HG02763 (cell line): ENCODE data around the gene ZXDC.
A peak's percentile ranks its signal among the peaks of the same experiment; 100 is the strongest.

Source experiments
- ATAC-seq: cut with Tn5 transposase; IDR thresholded peaks from one replicate; pipeline ENCODE4 v1.9.1; 2021; ENCODE audit warnings: mild to moderate bottlenecking, moderate library complexity; ENCODE audit not compliant: unreplicated experiment

The ZXDC gene

DNA sequence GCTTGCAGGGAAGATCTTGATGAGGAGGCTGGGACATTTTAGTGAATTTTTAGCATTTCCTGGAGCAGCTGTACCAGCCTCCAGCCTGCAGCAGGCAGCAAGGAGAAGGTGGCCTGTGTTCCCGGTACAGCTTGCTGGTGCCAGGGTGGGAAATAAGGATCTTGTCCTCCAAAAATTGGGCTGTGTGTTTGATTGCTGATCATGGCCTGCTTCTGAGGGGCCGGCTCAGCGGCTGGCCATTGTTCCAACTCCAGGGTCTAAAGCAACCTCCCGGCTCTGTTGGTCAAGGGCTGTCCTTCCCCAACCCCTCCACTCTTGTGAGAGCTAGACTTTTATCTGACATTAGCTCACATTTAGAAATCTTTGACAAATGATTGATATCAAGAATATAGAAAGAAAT lies 75.9 kb downstream of the ZXDC start:
- no peak for ATAC-seq

DNA sequence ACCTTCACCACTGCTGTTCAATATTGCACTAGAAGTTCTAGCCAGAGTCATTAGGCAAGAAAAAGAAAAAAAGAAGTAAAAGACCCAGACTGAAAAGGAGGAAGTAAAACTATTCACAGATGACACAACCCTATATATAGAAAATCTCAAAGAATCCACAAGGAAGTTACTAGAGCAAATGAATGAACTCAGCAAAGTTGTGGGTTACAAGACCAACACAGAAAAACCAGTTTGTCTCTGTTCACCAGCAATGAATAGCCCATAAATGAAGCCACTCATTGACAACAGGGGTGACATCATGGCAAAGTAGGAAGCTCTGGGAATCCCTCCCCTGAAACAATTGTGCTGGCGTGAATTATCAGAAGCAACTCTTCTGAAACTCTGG lies 76.3 kb downstream of the ZXDC start:
- ATAC-seq = no peak

DNA sequence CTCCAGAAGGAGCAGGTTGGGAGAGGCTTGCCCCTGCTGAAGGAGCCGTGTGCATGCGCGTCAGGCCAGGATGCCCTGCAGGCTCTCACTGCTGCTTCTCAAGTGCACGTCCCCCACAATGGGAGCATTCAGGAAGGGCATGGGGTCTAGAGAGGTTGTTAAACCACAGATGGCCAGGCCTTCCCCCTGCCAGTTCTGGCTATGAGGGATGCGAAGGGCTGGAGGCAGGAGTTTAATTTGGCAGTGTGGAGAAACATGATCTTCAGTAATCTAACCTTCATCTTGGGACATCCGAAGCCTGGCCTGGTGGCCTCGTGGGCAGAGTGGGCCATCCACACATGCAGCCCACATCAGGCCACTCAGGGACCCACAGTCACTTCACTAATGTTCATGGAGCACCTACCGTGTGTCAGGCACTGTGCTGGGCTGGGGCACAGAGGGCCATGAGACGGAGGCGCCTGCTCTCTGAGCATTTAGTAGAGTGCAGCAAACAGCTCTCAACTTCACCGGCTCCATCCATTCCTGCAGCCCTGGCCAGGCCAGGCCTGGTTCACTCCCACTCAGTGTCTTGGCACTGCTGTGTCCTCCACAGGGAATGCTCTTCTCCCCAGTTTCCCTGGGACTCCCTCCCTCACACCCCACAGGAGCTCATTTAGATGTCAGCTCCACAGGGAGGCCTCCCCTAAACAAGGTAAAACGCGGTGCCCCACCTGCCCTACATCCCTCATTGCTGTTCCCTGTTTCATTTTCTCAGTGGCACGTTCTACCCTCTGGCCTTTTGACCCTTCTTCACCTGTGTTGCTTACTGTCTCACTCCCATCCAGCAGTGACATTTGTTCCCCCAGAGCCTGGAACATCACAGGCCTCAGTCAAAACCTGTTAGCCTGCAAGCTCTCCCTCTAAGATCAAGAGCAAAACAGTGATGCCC lies 77.0 kb downstream of the ZXDC start:
- ATAC-seq = no peak

DNA sequence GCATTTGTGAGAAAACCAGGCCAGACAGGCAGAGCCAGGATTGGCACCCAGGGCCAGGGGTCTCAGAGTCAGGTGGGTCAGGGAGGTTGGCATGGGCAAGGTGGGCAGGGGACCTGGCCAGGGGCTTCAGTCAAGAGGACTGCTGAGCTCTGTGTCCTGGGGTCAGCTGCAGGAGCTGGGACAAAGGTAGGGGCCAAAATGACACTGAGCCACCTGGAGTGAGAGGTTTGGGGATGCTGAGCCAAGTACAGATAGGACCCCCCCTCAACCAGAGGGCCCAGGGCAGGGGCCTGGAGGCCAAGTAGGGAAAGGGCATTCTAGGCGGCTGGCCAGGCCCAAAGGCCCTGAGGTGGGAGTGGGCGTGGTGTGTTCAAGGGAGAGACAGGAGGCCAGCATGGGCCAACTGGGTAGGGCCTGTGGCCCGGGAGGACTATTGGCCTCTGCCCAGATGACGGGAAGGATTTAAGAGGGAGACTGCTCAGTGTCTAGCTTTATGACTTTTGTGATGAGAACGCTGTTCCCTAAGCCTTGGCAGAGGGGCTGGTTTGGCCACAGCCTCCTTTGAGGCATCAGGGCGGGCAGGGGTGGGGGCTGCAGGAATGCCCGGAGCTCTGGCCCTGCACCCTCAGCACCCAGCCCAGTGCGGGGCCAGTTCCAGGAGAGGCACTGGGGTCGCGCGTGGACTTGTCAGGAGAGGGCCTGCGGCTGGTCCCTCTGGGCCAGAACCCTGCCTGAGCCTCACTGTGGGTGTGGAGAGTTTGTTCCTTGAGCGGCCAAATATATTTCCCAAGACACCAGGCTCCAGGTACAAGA lies 77.9 kb downstream of the ZXDC start:
- ATAC-seq = no peak

DNA sequence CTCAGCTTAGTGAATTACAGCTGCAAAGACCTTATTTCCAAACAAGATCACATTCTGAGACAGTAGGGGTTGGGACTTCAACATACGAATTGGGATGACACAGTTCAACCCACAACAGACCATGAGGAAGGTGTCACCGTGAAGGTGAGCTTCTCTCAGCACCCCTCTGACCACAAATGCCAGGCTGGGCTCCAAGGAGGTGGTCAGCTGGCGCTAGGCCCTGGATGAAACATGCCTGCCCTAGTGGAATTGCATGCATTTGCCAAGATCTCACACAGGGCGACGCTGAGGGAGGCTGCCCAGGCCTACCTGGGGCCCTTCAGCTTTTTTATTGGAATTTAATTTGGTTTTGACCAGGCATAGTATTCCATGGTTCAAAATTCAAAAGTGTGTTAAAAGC lies 79.2 kb downstream of the ZXDC start:
- no peak for ATAC-seq

DNA sequence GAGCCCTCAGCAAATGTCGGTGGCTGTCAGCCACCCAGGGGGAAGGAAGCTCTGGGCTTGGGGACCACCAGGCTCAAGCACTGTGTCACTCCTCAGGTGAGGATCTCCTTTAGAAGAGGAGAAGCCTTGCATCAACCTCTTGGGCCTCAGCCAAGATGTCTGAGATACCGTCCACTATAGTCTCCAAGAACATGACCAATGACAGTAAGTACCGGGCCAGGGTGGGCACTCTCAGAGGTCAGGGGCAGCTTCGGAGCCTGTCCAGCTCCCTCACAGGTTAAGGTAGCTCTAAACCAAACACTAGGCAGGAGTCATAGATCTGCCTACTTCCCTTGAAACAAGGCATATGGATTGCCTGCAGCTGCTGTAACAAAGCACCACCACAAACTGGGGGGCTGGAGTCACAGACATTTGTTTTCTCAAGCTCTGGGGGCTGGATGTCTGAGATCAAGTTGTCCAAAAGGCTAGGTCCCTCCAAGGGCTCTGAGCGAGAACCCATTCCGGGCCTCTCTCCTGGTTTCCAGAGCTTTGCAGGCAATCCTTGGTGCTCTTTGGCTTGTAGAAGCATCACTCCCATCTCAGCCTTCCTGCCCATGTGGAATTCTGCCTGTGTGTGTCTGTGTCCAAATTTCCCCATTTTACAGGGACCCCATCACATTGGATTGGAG lies 79.7 kb downstream of the ZXDC start:
- ATAC-seq = no peak

DNA sequence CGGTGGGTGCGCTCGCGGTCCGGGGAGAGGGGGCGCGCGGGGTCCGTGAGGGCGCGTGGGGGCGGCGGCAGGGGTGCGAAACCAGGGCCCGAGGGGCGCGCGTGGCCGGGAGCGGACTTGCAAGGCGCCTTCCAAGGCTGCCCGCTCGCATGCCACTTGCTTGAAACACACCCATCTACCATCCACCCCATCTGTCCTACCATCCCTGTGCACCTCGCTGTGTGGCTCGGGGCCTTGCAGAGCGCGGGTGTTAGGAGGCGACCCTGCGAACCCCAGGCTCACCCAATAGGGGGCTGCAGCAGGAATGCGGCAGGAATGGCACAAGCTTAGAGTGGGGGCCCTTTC lies 80.7 kb downstream of the ZXDC start:
- no peak for ATAC-seq

DNA sequence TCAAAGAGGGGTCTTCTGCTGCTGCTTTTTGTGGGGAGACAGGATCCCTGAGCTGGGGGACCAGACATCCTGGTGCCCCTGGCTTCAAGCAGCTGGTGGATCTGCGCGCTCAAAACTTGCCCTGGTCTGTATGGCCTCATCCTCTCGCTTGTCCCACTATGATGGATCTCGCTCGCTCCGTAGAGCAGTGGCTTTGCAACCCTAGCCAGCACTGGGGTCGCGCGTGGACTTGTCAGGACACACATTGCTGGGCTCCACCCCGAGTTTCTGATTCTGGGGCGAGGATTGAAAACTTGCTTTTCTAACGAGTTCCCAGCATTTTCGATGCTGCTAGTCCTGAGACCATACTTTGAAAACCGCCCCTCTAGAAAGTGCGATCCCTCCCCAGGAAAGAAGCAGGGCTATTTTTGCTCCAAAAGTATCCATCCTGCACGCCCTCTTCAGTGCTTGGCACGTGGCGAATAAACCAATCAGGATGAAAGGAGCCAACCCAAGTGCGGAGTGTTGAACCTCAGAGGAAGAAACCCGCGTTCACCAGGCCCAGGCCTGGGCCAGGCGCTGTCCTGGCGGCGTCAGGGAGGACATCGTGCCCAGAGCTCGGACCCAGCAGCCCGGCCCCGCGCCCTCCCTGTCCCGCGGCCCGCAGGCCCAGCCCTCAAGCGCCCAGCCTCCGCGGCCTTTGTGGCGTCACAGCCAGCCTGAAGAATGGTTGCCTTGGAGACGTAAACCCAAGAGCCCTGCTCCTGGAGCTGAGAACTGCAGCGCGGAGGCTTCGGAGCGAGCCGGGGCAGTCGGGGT lies 81.3 kb downstream of the ZXDC start, which contains the start of gene CFAP100:
TSS of gene CFAP100 (plus strand) at position 731 of the 798 bp plus-strand sequence. CDS start 1,092 bp downstream, outside the sequence.
- ATAC-seq = no peak

DNA sequence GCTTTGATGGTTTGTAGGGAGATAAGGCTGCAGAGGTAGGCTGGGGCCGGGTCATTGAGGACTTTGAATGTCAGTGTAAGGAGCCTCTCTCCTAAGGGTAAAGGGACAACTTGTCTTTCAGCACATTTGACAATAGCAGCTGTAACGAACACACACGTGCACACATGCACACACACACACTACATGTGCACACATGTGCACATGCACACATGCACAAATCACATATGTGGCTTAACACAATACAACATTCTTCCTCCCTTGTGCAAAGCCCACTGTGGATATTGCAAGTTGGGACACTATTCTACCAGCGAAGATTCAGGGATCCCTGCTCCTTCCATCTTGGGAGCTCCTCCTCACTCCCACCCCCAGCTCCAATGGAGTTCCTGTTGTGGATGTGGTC lies 82.1 kb downstream of the ZXDC start:
- no peak for ATAC-seq

DNA sequence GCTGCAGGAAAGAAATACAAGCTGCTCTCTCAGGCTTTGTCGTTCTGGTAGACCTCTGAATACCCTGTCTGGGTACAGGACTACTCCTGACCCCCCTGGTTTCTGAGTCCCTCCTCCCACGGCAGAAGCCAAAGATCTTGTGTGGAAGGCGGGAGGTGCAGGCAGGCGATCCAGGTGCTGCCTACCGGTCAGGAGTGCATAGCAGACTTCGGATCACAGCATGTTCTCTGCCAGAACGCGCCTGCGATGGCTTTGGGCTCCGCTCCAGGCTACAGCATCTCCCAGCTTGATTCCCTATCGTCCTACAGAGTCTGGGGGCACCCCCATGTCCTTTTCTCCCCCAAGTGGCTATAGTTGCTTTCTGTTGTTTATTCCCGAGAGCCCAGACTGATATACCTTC lies 83.4 kb downstream of the ZXDC start:
- ATAC-seq = no peak

DNA sequence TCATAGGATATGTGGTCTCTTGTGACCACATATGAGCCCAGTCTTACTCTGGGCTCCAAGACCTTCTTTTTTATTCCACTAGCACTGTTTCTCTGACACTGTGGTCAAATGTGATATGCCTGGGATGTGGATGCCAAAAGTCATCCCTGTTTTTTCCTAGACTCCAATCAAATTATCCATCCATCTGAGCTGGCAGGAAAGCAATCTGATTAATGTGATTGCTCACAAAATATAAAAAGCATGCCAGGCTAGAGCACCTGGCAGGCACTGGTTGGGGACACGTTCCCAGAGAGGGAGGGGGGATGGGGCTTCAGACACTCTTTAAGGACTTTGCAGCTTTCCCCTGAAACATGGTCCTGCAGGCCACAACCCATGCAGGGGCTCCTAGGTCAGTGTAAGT lies 84.1 kb downstream of the ZXDC start:
- no peak for ATAC-seq

DNA sequence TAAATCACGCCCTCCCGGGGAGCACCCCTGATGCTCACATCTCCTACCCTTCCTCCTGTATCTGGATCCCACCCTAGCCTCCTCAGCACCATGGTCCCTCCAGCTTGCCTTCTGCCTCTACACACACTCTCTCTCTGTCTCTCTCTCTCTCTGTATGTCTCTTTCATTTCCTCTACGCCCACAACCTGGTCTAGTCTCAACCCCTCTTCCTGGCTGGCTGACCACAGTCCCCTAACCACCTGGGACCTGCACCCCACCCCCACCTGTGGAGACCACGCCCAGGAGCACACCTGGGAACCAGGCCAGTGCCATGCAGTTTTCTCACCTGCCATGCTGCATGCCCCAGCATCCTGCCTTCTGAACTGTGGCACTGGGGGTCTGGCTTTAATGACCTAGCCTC lies 84.9 kb downstream of the ZXDC start:
- no peak for ATAC-seq

DNA sequence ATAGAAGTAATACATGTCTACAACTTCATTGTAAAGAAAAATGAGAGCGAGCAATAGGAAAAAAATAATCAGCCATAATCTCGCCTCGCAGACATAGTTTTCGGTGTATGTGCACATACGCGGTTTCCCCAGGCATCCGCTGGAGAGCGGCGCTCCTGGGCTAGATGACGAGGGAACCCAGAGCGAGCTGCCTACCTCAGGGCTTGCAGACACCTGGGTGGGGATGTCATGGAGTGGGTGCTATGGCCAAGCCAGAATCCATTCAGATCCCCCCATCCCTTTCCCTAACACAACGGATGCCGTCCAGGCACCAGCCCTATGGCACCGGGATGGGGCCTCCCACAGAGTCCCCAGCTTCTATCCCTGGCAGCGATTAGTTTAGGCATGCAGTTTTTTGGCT lies 85.5 kb downstream of the ZXDC start:
- no peak for ATAC-seq

DNA sequence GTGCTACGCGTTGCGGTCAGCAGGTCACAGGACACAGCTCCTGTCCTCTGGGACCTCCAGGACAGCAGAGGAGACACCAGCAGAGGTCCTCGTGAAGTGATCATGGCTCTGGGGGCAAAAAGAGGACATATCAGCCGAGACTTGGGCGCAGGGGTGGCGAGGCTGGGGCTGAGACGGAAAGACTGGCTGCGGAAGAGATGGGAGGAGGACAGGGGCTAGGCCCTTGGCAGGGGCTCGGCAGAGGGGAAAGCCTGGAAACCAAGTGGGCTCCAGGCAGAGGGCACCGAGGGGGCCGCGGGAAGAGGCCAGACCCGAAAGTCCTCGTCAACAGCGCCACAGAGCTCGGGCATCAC lies 85.9 kb downstream of the ZXDC start:
- ATAC-seq = no peak

DNA sequence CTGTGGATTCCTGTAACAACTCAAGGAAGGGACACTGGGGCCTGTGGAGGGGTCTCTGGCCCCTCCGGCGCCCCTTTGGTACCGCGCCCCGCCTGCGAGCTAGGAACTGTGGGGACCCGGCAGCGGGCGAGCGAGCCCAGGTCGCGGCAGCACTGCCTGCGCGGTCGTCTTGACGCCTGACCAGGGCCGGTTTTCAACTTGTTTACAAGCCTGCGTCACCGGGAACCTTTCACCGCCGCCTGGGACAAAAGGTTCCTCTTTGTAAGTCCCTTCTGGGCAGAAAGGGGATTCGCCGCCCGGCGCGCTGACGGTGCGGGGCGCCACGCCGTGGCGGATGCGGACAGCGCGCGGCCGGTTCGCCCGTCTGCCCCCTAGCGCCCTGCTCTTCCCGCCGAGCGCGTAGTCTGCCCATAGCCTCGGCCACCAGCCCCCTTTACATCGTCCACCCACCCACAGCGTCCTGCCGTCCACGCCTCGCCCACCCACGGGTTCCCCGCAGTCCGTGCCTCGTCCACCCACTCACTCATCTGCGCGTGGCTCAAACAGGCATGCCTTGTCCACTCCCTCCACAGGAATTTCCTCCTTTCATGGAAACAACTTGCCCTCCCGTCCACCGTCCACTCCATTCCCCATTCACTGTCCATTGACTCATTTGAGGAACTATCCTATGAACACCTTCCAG lies 86.4 kb downstream of the ZXDC start:
- ATAC-seq = peak; percentile 58
